SIG-M5 (cell line): ENCODE measurements around the gene SH3PXD2B.
"Not testable (repeated sequence)": the region's sequence is repeated elsewhere in the genome, so short reads cannot be mapped to it uniquely, and the experiment has no call there.

Experiments
- DNase-seq: peaks from one replicate; lab custom pipeline; 2025; lab: John Stamatoyannopoulos, UW

SH3PXD2B gene

DNA sequence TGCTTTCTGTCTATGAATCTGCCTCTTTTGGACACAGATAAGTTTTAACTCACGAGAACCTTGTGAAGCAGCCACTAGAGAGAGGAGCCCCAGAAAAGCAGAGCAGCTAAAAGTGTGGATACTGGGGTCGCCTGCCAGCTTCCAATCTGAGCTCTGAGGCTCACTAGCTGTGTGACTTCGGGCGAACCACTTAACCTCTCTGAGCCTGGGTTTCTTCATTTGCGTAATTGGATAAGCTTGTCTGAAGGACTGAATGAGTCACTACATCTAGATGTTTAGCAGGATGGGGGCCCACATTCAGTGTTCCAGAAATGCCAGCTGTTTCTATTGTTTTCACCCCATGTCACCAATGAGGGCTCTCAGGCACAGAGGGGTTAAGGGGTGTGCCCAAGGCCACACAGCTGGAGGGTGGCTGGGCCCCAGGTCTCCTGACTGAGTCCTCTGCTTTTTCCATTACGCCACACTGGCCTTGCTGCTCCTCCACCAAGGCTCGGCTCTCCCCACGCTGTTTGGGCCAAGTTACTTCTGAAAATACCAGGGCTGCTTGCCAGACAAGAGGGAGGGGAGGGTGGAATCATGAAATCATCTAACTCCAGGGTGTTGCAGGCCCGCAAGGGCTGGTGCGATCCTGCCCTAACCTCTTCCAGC, 36.2 kb downstream of the SH3PXD2B start:
- DNase-seq = no peak

DNA sequence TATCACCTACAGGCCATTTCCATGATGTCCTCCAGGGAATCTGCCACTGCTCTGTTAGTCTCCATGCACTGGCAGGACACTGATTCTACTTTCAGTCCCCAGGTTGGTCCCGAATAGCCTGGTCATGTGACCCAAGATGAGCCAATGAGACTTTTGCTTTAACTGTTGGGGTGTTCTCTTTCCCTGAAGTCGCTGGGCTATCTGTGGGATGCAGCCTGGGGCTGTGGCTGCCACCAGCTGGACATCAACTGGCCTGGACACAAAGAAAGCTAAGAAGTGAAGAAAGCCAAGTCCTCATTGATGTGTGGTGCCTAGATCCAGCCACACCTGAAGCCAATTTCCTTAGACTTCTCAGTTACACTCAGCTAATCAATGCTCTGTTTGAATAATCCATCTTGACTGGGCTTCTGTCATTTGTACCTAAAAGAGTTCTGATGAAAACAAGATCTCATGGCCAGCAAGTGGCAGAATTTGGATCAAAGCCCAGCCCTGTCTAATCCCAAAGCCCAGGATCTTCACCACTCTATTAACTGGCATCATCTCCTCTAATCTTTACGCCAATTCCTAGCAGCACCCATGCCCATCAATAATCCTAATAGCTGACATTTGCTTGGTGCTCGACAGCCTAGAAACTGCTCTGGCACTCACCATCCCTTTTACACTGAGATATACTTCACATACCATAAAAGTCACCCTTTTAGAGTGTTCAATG, 37.0 kb downstream of the SH3PXD2B start:
- DNase-seq = no peak

DNA sequence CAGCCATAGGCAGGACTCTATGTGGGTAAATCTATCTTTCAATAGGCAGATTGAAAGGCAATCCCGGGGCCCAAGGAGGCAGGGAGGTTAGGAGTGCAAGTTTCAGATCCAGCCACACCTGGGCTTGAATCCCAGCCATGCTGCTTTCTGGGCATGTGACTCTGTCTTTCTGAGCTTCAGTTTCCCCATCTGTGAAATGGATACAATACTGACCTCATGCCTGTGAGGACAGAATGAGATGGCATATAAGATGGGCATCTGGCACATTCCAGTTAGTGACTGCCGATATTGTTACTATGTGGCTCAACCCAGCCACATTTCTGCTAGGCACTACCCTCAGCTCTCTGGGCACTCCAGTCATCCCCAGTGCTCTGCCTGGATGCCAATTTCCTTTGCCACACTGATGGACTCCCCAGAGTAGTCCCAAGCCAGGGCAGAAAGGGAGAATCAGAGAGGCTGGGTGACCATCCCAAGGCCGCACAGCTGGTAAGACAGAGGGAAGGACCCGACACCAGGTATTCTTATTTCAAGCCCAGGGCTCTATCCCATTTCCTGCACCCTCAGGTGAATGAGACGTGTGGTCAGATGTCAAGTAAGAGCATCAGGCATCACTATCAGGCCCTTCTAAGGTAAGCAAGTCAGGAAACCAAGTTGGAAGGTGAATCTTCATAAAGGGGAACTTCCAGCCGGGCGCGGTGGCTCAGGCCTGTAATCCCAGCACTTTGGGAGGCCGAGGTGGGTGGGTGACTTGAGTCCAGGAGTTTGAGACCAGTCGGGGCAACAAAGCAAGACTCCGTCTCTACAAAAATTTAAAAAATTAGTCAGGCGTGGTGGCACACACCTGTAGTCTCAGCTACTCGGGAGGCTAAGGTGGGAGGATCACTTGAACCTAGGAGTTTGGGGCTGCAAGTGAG, 38.7 kb downstream of the SH3PXD2B start:
- no peak for DNase-seq

DNA sequence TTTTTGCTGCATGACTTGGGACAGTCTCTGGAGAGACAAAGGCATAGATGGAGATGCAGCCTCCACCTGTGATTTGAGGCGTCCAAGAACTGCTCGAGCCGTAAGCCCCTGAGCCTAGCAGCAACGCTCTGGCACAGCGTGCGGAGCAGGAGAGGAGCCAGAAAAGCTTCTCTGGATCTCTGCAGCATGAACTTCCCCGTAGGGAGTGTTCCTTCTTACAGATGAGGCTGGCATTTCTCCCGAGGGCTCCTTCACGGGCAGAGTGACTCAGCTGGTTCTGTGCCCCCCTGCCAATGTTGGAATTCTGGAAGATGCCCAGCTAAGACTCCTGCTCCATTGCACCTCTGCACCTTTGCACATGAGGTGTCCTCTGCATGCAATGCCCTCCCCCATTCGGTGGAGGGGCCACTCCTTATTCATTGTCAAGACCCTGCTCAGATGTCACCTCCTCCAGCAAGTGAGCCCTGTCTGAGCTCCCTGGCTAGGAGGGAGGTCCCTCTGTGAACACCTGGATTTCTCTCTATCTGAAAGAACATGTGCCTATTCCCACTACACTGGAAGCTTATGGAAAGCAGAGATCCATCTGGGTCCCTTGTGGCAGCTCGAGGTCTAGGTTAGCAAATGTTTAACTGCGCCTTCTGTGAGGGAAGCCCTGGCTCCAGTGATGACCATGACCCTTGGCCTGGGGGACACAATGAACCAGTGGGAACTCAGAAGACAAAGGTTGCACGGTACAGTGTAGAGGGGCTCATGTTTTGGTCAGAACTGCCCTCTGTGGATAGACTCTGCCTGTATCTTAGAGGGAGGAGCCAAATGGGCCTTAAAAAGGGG, 39.6 kb downstream of the SH3PXD2B start:
- no peak for DNase-seq

GRCh38 chr5:172413601-172414171, 40.6 kb downstream of the SH3PXD2B start:
- no peak for DNase-seq

DNA sequence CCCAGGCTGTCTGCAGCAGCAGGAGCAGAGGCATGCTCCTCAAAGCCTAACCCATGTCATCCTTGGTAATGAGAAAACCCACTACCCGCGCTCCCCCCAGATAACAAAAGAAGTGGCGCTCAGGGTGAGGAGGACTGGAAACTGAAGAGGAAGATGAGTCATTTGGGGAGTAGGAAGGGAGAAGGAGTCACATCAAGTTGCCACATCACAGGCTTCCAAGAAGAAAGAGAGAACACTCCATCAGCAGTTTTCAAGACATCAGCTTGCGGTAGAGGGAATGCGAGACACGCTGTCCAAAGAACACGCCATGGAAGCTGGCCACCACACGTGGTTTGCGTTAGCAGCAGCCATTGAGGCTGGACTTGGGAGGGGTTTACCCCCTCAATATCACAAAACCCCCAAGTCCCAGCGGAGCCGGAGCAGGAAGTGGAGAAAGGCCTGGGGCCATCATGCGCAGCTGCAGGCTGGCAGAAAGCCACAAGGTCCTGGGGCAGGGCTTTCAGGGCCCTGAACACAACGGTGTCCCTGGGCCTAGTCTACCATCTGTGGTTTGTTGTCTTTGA, 41.5 kb downstream of the SH3PXD2B start:
- peak; percentile 73 for DNase-seq

DNA sequence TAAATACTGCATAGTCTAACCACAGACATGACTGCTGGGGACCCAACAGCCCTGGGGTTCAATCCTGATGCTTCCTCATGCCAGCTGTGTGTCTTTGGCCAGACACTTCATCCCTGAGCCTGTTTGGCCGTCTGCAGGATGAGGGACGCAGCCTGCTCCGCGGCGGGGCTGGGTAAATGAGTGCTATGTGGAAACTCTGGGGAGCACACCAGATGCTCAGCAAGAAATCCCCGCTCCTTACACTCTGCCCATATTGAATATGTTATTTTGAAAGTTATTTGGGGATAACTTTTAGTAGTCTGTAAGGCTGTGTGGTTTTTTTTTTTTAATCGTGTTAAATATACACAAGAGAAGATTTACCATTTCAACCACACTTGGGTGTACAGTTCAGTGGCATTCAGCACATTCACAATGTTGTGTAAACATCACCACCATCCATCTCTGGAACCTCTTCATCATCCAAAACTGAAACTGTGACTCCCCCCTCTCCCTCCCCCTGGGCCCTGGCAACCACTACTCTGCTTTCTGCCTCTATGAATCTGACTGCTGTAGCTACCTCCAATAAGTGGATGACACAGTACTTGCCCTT, 42.7 kb downstream of the SH3PXD2B start:
- DNase-seq = no peak

DNA sequence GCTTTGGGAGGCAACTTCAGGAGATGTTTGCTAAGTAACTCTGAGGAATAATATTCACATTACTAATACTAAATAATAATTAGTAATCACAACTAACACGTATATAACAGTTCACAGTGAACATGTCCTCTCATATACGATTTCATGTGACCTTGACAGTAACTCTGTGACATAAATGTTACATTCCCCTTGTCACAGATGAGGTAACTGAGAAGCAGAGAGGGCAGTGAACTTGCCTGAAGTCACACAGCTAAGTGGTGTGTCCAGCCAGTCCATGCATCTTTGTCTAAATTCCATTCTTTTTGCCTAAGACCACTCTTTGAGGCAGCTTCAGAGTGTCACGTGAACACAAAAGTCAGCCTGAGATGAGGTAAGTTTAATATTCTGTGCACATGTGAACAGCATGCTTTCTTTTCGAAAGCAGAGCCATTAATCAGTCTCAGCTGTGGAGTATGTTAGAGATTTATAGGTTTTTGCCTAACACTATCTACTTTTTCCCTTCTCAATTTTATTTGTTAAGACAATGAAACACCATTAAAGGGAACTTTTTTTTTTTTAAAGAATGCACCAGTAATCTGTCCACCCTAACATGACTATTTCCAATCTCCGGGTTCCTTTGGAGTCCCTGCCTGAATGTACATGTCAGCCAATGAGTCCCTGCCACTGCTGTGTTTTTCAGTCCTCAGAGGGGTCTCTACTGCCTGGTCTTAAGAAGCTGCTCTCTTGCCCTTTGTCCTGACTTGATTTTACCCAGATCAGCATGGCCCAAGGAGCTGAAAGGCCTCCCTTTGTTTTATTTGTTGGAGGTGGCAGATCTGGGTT, 43.5 kb downstream of the SH3PXD2B start:
- no peak for DNase-seq

DNA sequence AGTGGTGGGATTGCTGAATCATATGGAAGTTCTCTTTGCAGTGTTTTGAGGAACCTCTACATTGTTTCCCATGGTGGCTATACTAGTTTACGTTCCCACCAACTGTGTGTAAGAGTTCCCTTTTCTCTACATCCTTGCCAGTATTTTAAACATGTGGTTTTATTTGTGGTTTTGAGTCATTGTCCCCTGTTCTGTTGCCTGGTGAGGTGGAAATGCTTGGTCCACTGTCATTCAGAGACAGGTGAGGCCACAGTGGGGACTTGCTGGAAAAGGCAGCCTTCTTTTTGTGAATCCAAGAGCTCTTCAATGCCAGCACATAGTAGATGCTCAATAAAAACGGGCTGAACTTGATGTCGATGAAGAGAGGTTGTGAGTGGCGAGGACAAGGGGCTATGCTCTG, 44.2 kb downstream of the SH3PXD2B start:
- DNase-seq = peak; percentile 90

- not testable (repeated sequence) for DNase-seq
Measured at GRCh38 chr5:172409477-172409876, 44.8 kb downstream of the SH3PXD2B start.

- no peak for DNase-seq
Measured at GRCh38 chr5:172407822-172408221, 46.5 kb downstream of the SH3PXD2B start.

DNA sequence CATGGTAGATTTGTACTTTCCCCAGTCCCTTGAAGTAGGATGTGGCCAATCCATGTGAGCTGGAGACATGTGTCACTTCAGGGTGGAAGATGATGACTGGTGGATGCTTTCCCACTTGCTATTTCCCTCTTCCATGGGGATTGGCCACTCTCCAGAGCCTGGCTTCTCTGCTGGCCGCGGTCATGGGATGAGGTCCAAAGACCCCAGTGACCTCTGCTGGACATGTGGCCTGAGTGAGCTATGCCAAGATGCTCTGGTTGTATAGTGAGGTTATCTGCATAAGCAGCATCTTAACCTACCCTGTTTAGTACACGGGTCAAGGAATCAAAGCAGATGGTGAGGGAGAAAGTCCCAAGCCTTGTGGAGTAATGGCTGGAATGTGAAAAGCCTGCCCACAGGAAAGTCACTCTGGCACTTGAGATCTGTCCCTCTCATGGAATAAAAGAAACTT, 47.1 kb downstream of the SH3PXD2B start:
- DNase-seq = no peak

DNA sequence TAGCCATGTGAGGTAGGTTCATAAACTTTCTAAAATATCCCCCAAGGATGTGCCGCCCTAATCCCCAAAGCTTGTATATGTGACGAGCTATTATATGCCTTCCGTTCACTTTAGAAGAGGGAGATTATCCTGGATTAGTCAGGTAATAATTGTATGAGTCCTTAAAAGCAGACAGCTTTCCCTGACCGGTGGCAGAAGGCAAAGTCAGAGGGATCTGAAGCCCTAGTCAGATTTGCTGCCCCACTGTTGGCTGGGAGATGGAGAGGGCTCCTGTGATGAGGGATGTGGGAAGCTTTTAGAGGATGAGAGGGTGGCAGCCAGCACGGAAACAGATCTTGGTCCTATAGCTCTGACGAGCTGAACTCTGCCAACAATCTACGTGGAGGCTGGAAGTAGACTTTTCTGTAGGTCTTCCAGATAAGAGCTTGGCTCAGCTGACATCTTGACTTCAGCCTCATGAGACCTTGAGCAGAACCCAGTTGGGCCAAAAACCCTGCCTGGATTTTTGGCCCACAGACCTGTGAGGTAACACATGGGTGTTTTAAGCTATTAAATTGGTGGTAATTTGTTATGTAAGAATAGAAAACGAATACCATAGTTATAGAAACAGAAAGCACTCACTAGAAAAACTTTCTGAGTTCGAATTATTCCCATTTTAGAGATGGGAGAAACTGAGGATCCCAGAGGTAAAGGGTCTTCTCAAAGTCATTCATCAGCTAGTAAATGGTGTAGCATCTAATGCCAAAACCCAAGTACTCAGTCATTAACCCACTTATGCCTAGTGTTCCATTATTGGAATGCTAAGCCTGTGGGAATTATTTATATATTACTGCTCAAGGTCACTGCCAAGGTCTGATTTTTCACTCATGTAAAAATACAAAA, 48.9 kb downstream of the SH3PXD2B start:
- DNase-seq = no peak

DNA sequence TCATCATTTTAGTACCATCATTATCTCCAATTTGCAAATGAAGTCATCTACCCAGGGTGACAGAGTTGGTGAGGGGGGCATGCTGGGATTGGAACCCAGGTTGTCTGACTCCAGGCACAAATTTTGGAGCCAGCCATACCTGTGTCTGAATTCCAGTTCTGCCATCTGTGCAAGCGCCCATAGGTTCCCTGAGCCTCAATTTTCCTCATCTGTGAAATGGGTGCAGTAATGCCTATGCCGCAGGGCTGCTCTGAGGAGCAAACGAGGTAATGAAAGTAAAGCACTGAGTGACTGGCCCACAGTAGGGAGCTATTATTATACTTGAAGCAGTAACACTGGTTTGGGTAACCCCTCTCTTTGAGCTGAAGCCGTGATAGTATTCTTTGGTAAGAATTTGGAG, 49.6 kb downstream of the SH3PXD2B start:
- DNase-seq = no peak

- DNase-seq = no peak
Measured at GRCh38 chr5:172403817-172404216, 50.5 kb downstream of the SH3PXD2B start.

DNA sequence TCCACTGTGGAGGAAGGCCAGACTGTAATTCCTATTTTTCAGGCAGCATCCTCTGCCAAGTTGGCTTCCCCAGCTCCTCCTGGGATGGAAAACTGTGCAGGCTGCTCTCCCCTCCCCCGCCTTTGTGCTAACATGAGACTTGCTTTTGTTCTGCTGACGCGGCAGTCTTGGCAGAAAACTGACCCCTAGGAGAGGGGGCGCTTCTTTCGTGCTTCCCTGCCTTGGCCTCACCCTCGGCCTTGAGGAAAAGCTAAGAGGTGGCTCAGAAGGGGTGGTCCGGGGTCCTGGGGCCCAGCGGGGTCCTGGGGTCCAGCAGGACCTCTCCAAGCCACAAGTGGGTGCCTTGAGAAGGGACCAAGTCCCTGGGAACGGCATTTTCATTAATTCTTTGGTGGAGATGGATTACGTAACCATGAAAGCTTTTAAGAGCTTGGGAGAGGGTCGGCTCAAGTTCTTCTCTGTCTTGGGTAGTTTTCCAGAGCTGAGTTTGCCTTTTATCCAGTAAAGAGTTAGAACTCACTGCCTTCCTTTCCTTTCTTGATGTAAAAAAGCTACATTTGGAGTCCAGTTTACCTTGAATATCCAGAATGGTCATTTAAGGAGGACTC, 51.0 kb downstream of the SH3PXD2B start:
- DNase-seq = no peak

- no peak for DNase-seq
Measured at GRCh38 chr5:172402531-172403188, 51.7 kb downstream of the SH3PXD2B start.

- DNase-seq = not testable (repeated sequence)
Measured at GRCh38 chr5:172402031-172402430, 52.3 kb downstream of the SH3PXD2B start.
